NCI-H1105 treated with DMSO at 0.1 percent for 48 hours (cell line): ENCODE measurements around the gene GJA8.
"Not testable (repeated sequence)": the region's sequence is repeated elsewhere in the genome, so short reads cannot be mapped to it uniquely, and the experiment has no call there.

ENCODE experiments used
- DNase-seq: peaks from one replicate; lab custom pipeline; 2025; lab: John Stamatoyannopoulos, UW

GJA8 gene

GRCh38 chr1:147902253-147902845 is at the start of gene GJA8:
Gene GJA8, plus strand, starts transcription at chr1:147902795. Its CDS starts 5,161 bp downstream, at chr1:147907956.
- DNase-seq = no peak

GRCh38 chr1:147853391-147853790 is 49.2 kb upstream of the GJA8 start:
- DNase-seq = no peak

GRCh38 chr1:147854989-147855388 is 47.6 kb upstream of the GJA8 start:
- DNase-seq = not testable (repeated sequence)

- DNase-seq = not testable (repeated sequence)
Observed at GRCh38 chr1:147855996-147856395, 46.6 kb upstream of the GJA8 start.

GRCh38 chr1:147867204-147867603 is 35.4 kb upstream of the GJA8 start:
- DNase-seq = not testable (repeated sequence)

- DNase-seq = no peak
Observed at GRCh38 chr1:147878022-147878421, 24.6 kb upstream of the GJA8 start.

- no peak for DNase-seq
Observed at GRCh38 chr1:147879911-147880310, 22.7 kb upstream of the GJA8 start.

GRCh38 chr1:147882535-147882934 is 20.1 kb upstream of the GJA8 start:
- DNase-seq = no peak

- DNase-seq = peak; percentile 42
Observed at GRCh38 chr1:147890177-147890790, 12.3 kb upstream of the GJA8 start.

- DNase-seq = no peak
Observed at GRCh38 chr1:147891088-147891487, 11.5 kb upstream of the GJA8 start.

GRCh38 chr1:147892216-147892615 is 10.4 kb upstream of the GJA8 start:
- no peak for DNase-seq

- DNase-seq = peak; percentile 48
Observed at GRCh38 chr1:147892731-147893214, 9.8 kb upstream of the GJA8 start.

GRCh38 chr1:147895123-147895522 is 7.5 kb upstream of the GJA8 start:
- DNase-seq = no peak

GRCh38 chr1:147897029-147897752 is 5.4 kb upstream of the GJA8 start:
- DNase-seq = peak; percentile 63

- DNase-seq = no peak
Observed at GRCh38 chr1:147897789-147898188, 4.8 kb upstream of the GJA8 start.

GRCh38 chr1:147904726-147905125 is 2.1 kb downstream of the GJA8 start:
- DNase-seq = no peak

GRCh38 chr1:147907786-147908509 is 5.4 kb downstream of the GJA8 start:
- no peak for DNase-seq

- no peak for DNase-seq
Observed at GRCh38 chr1:147912553-147912952, 10.0 kb downstream of the GJA8 start.

- no peak for DNase-seq
Observed at GRCh38 chr1:147913362-147913942, 10.9 kb downstream of the GJA8 start.

GRCh38 chr1:147919896-147920295 is 17.3 kb downstream of the GJA8 start:
- DNase-seq = no peak

- DNase-seq = no peak
Observed at GRCh38 chr1:147924813-147925212, 22.2 kb downstream of the GJA8 start.

GRCh38 chr1:147927215-147927614 is 24.6 kb downstream of the GJA8 start:
- DNase-seq = not testable (repeated sequence)
